ENCODE data around the gene ALDH1A2. TPM values are rescaled to one million over a fixed set of nuclear protein-coding genes. Genes with fewer than 3 reads are reported as not detected.

ALDH1A2 gene
- total RNA-seq, 6 experiments from 2014 or later: not detected

DNA sequence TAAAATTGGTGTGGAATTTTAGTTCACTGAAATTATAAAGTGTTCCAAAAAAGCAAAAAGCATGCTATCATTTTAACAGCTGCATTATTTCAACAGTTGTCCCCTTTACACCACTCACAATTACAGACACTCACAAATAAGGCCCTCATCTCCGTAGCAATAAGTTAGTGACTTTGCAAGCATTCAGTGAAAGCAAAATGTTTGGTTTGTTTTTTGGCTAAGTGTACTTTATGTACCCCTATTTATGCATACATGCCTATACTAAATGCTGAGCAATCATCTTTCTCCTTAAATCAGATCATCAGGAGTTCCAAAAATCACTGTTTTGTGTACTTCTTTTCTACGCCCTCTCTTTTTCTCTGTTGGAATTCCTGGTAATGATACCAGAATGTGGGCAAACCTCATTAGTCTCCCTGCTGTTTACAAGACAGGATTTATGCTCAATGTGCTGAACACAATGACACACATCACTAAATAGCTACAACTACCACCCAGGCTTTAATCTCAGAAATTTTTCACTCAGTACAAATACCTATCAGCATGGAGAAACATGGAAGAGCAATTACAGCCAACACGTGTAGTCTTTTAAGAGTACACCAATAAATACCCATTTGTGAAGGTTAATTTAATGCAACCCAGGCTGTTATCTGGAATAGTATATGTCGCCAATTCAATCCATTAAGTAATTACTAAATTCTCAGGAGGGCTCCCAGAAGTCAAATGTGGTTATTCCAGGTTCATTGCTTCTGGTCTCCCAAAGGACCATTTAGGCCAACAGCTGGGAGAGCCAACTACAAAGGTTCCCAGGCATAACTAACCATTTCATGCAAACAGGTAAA, 12.0 kb downstream of the ALDH1A2 start:
- no peak for TF ChIP-seq CTCF (IDR thresholded peaks at IDR 0.05)
- Mint-ChIP-seq H3K27me3 (ENCODE audit: insufficient read depth) (peaks cover 4% of the 10 kb centered on the region; the same call in 1 of the 2 replicates), H3K4me1 (ENCODE audit: low read depth) (no peaks in the 10 kb centered on the region), H3K36me3 (ENCODE audit: low read depth) (no peaks in the 10 kb centered on the region), H3K9me3 (no peaks in the 10 kb centered on the region), H3K4me3 (no peak overlapping the region), H3K27ac (no peak overlapping the region)
- DNase-seq: no peak

DNA sequence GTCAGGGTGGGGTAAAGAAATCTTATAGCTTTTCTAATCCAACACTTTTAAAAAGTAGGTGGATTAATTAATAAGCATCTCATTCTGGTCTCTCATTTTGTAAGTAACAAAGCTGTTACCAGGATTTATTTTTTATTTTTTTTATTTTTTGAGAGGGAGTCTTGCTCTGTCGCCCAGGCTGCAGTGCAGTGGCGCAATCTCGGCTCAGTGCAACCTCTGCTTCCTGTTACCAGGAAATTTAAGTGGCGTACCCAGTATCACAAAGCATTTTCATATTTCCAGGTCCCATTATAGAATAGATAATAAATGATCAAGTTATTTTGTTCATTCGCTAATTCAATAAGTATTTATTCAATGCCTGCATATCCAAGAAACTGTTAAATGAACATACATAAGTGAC, 13.2 kb downstream of the ALDH1A2 start:
- H3K9me3 Mint-ChIP-seq: no peaks in the 10 kb centered on the region
- H3K27me3 Mint-ChIP-seq (ENCODE audit: insufficient read depth): peaks cover 7% of the 10 kb centered on the region
- no peaks in the 10 kb centered on the region for H3K36me3 Mint-ChIP-seq (ENCODE audit: low read depth)
- TF ChIP-seq CTCF (IDR thresholded peaks at IDR 0.05): no peak
- no peak for DNase-seq
- no peaks in the 10 kb centered on the region for H3K4me1 Mint-ChIP-seq (ENCODE audit: low read depth)
- H3K4me3 Mint-ChIP-seq: no peak overlapping the region
- H3K27ac Mint-ChIP-seq: no peak overlapping the region

- DNase-seq: no peak
- no peak overlapping the region for H3K4me3 Mint-ChIP-seq
- TF ChIP-seq CTCF (IDR thresholded peaks at IDR 0.05): no peak
- H3K4me1 Mint-ChIP-seq (ENCODE audit: low read depth): no peaks in the 10 kb centered on the region
- H3K36me3 Mint-ChIP-seq (ENCODE audit: low read depth): no peaks in the 10 kb centered on the region
- H3K9me3 Mint-ChIP-seq: no peaks in the 10 kb centered on the region
- no peak overlapping the region for H3K27ac Mint-ChIP-seq
- H3K27me3 Mint-ChIP-seq (ENCODE audit: insufficient read depth): peaks cover 11% of the 10 kb centered on the region
Measured at GRCh38 chr15:58049520-58050227, 15.8 kb downstream of the ALDH1A2 start.

GRCh38 chr15:58048261-58048660, 17.2 kb downstream of the ALDH1A2 start:
- no peak for TF ChIP-seq CTCF (IDR thresholded peaks at IDR 0.05)
- Mint-ChIP-seq H3K27me3 (ENCODE audit: insufficient read depth) (peaks cover 18% of the 10 kb centered on the region), H3K36me3 (ENCODE audit: low read depth) (no peaks in the 10 kb centered on the region), H3K4me3 (no peak overlapping the region), H3K9me3 (no peaks in the 10 kb centered on the region), H3K27ac (no peak overlapping the region), H3K4me1 (ENCODE audit: low read depth) (no peaks in the 10 kb centered on the region)
- DNase-seq: no peak

- Mint-ChIP-seq H3K36me3 (ENCODE audit: low read depth) (no peaks in the 10 kb centered on the region), H3K27ac (no peak overlapping the region), H3K4me3 (no peak overlapping the region), H3K9me3 (no peaks in the 10 kb centered on the region), H3K4me1 (ENCODE audit: low read depth) (no peaks in the 10 kb centered on the region), H3K27me3 (ENCODE audit: insufficient read depth) (peaks cover 18% of the 10 kb centered on the region)
- no peak for DNase-seq
- TF ChIP-seq CTCF (IDR thresholded peaks at IDR 0.05): no peak
Measured at GRCh38 chr15:58047149-58047548, 18.4 kb downstream of the ALDH1A2 start.

Data from HFFc6 (cell line).